ENCODE results near the gene PLSCR2.
"Not testable (repeated sequence)": the region's sequence is repeated elsewhere in the genome, so short reads cannot be mapped to it uniquely, and the experiment has no call there.

PLSCR2 gene

DNA sequence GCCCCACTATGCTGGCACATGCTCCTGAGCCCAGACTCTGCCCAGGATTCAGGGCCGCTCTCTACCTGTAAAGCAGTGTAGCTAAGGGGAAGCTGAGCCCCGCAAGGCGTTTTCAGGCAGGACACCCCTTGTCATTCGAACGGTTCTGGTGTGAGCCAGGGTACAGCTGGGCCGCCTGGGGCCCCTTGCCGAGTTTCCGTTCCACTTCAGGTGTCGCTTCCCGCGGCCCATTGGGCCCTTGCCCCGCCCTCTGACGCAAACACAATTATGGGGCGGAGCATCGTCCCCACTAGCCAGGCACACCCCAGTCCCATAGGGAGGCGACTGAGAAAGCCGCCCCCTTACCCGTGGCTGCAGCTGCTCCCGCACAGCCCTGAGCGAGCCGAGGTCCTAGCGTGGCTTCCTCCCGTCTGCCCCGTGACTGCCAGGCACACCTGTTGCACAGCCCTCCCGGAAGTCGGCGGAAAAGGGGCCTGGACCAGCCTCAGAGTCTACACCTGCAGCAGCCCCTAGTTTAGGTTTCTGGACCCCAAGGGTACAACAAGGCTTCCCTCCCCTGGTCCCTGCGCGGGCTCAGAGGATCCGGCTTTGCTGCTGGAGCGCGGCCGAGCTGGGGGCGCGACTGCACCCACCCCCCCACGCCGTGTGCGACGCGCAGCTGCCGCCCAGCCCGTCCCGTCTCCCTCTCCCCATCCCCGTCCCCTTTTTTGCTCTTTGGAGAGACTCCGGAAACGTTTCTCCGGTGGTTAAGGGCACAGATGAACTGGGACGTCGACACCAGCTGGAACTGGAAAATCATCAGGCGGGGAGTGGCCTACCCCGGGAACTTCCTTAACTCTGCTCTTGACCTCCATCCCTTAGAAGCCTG, at the start of gene PLSCR2:
Gene PLSCR2, minus strand, starts transcription at position 412 of the 868 bp plus-strand sequence. CDS start 9,657 bp downstream, outside the sequence.
- DNase-seq (ENCODE audit: low read depth in 1 of 2, low spot score in 1 of 2): peak; percentile 39 to 42

DNA sequence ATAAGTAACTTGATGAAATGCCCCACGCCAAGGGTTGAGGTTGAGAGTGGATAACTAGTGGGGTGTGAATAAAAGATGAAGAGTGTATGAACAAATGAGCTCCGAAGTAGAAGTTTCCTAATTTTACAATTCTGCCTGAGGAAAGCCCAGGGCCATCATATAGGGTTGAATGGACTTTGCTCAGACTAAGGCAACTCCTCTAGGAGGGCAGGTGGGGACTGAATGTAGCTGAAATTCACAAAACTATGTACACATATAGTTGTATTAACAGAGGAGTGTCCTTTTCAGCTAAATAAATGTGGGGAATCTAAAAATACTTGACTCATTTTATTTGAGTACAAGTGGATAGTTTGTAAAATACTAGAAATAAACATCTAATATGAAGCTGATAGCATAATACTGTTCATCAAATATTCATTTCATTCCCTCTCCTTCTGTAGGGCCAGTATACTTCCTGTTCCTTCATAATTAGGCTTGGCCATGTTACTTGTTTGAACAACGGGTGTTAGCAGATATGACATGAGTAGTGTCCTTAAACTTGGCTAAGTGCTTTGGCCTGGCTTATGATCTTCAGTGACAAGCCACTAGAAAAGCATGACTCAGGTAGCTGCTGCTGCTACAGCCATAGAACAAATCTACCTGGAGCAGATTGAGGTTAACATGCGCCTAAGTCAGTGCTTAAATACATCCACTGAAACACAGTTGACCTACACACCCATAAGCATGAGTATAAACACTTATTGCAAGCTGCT, 48.5 kb upstream of the PLSCR2 start:
- DNase-seq (ENCODE audit: low read depth in 1 of 2, low spot score in 1 of 2): no peak

DNA sequence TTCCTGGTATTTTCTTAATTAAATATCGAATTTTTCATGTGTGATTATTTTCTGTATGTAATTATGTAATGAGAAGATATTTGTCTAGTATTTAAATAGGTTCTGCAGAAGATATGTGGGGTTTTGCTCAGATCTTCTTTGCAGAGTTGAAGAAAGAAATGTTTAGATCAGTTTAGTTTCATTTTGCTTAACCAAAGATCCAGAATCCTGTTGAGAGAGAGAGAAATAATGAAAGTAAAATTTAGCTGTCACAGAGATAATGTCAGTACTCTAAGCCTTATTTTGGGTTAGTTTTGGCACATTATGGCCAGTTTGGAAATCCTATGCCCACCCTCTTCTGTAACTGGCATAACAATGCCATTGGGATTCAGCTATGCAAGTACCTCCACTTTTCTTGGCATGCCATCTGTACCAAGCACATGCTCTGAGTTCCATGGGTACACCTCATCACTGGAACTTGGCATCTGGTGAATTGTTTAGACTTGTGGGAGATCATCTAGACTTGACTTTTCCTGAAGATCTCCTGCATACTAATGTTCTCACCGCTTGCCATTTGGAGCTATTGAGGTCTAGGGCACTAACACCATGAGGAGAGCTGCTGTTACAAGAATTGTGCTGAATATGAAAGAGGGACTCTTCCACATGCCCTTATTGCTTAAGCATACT, 44.2 kb upstream of the PLSCR2 start:
- no peak for DNase-seq (ENCODE audit: low read depth in 1 of 2, low spot score in 1 of 2)

DNA sequence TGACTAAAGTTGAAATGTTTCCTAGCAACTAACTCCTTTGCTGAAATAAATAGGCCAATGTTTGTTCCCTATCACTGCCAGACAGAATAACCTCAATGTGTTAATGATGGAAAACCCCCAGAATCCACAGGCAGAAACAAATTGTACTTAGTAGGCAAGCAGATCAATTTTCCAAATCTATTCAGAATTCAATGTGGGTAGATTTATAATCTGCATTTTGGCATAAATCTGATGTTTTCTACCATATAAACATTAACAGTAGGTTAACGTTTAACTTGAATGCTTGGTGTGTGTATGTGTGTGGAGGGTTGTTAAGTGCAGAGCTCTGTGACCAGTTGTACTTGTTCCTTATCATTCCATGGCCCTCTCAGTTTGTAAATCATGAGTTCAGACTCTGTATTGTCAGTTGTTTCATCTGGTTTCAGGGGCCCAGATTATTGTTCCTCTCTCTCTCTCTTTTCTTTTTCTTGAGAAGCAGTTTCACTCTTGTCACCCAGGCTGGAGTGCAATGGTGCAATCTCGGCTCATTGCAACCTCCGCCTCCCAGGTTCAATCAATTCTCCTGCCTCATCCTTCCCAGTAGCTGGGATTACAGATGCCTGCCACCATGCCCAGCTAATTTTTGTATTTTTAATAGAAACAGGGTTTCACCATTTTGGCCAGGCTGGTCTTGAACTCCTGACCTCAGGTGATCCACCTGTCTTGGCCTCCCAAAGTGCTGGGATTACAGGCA, 42.2 kb upstream of the PLSCR2 start:
- no peak for DNase-seq (ENCODE audit: low read depth in 1 of 2, low spot score in 1 of 2)

- no peak for DNase-seq (ENCODE audit: low read depth in 1 of 2, low spot score in 1 of 2)
Observed at GRCh38 chr3:146507331-146508120, 38.2 kb upstream of the PLSCR2 start.

- DNase-seq (ENCODE audit: low read depth in 1 of 2, low spot score in 1 of 2): no peak
Observed at GRCh38 chr3:146505516-146505915, 36.2 kb upstream of the PLSCR2 start.

DNA sequence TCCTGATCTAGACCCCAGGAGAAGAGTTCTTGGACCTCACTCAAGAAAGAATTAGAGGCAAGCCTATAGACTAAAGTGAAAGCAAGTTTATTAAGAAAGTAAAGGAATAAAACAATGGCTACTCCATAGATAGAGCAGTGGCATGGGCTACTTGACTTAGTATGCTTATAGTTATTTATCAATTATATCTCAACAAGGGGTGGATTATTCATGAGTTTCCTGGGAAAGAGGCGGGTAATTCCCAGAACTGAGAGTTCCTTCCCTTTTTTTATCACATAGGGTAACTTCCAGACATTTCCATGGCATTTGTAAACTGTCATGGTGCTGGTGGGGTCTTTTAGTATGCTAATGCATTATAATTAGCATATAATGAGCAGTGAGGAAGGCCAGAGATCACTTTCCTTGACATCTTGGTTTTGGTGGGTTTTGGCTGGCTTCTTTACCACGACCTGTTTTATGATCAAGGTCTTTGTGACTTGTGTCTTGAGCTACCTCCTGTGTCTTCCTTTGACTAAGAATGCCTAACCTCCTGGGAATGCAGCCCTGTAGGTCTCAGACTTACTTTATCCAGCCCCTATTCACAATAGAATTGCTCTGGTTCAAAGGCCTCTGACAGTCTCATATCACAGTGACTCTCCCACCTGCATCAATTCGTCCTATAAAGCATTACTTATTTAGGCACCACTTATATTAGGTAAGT, 35.3 kb upstream of the PLSCR2 start:
- DNase-seq (ENCODE audit: low read depth in 1 of 2, low spot score in 1 of 2): no peak

DNA sequence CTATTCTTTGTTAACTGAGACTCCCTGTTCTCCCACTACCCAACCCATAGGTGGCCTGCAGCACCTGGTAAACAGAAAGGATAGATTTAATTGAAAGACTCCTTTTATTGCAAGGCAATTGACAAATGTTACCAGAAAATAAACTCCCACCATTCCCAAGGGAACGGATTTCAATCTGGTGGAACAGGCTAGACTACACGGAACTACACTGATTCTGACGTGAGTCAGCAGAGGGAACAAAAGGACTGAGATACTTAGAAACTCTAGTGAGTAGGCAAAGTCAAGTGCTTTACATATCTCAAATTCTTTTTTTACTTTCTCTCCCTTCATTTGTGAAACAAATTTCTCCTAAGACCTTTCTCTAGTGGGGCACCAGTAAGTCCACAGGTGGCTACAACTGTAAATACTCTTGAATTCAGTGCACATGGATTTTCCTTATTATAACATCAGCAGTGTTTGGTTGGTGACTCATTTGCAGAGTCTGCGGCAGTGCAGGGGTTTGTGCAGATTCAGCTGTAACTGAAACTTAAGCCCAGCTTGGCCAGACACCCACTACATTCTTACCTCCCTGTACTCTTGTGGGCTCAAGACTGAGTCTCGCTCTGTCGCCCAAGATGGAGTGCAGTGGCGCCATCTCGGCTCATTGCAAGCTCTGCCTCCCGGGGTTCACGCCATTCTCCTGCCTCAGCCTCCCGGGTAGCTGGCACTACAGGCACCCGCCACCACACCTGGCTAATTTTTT, 34.3 kb upstream of the PLSCR2 start:
- no peak for DNase-seq (ENCODE audit: low read depth in 1 of 2, low spot score in 1 of 2)

GRCh38 chr3:146502887-146503460, 33.6 kb upstream of the PLSCR2 start:
- no peak for DNase-seq (ENCODE audit: low read depth in 1 of 2, low spot score in 1 of 2)

DNA sequence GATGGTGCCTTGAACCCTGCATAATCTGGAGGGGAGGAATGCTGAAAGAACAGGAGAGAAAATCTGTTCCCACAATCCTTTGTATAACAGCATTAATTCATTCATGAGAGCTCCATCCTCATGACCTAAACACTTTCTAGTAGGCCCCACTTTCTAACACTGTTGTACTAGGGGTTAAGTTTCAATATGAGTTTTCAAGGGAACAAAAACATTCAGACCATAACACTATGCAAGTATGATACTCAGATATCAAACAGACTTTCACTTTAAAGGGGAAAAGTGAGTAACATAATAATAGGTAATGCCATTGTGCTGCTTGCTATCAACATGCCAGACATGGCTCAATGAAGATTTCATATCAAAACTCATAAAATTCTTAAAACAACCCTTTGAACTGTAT, 32.4 kb upstream of the PLSCR2 start:
- no peak for DNase-seq (ENCODE audit: low read depth in 1 of 2, low spot score in 1 of 2)

DNA sequence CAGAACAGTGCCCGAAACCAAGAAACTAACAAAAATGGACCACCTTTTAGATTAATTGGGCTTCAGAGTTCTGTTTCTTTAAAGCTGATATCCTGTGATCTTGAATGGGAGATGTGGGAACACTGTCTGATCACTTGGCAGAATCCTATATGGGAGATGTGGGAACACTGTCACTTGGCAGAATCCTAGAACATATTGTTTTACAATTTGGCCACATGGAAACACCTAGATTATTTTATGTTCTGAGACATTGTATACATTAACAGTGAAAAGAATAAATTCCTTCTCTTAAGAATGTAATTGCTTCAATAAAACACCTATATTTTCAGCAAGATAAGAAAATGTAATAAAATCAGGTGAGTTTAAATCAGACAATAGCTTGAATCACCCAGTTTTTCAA, 30.3 kb upstream of the PLSCR2 start:
- DNase-seq (ENCODE audit: low read depth in 1 of 2, low spot score in 1 of 2): no peak

DNA sequence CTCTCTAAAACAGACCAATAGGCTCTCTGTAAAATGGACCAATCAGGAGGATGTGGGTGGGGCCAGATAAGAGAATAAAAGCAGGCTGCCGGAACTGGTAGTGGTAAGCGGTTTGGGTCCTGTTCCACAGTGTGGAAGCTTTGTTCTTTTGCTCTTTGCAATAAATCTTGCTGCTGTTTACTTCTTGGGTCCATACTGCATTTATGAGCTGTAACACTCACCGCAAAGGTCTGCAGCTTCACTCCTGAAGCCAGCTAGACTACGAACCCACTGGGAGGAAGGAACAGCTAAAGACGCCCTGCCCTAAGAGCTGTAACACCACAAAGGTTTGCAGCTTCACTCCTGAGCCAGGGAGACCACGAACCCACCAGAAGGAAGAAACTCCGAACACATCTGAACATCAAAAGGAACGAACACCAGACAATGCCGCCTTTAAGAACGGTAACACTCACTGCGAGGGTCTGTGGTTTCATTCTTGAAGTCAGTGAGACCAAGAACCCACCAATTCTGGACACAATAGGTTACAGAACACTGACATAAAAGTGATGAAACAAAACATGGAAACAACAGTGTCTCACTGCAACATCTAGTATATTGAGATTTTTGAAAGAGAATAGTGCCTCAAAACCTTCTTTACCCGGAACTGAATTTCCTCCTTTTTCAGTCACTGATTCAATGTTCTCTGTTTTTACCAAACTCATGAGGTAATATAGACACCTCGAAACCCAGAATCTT, 28.8 kb upstream of the PLSCR2 start:
- peak in 1 of 2 donors; percentile 17 for DNase-seq (ENCODE audit: low read depth in 1 of 2, low spot score in 1 of 2)

- DNase-seq (ENCODE audit: low read depth in 1 of 2, low spot score in 1 of 2): not testable (repeated sequence)
Observed at GRCh38 chr3:146497145-146497843, 27.9 kb upstream of the PLSCR2 start.

GRCh38 chr3:146496726-146497125, 27.4 kb upstream of the PLSCR2 start:
- no peak for DNase-seq (ENCODE audit: low read depth in 1 of 2, low spot score in 1 of 2)

GRCh38 chr3:146496251-146496650, 26.9 kb upstream of the PLSCR2 start:
- no peak for DNase-seq (ENCODE audit: low read depth in 1 of 2, low spot score in 1 of 2)

DNA sequence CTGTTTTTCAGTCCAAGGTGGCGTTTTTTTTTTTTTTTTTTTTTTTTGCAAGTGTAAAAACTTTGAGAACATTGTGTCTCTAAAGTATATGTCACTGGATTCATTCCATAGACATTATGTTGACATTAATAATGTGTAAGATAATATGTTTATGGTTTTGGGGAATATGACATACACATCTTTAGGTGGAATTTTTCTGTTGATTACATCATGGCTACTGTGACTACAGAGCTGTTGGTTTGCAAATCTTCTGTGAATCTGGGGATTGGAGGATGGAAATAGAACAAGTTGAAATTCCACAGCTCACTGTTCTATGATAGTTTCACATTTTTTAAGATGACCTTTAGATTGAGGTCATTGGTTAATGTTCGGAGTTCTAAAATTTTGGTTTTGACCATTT, 24.4 kb upstream of the PLSCR2 start:
- DNase-seq (ENCODE audit: low read depth in 1 of 2, low spot score in 1 of 2): no peak

DNA sequence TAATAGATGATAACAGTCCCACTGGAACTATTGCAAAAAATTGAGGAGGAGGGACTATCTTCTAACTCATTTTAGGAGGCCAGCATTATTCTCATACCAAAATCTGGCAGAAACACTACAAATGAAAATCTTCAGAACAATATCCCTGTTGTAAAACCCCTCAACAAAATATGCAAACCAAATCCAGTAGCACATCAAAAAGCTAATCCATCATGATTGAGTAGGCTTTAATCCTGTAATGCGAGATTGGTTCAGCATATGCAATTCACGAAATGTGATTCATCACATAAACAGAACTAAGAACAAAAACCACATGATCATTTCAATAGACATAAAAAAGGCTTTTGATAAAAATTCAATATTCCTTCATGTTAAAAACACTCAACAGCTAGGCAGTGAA, 23.9 kb upstream of the PLSCR2 start:
- no peak for DNase-seq (ENCODE audit: low read depth in 1 of 2, low spot score in 1 of 2)
